C4-2B (cell line): ENCODE results near the gene CHMP1A.
"Not testable (repeated sequence)": the region's sequence is repeated elsewhere in the genome, so short reads cannot be mapped to it uniquely, and the experiment has no call there.

ENCODE experiments used
- H3K27ac ChIP-seq: fragments of 450-650 bp; 2 replicates; pipeline ENCODE4 v1.5.1; 2017
- ZFX ChIP-seq: fragments of 450-650 bp; IDR thresholded peaks from 2 replicates; pipeline ENCODE4 v1.6.1; 2017
- TF ChIP-seq, protein P1 (sequence below): fragments of 450-650 bp; conservative IDR thresholded peaks from 2 replicates; pipeline ENCODE4 v1.5.1; 2017; ENCODE audit warnings: mild to moderate bottlenecking

CHMP1A gene

DNA sequence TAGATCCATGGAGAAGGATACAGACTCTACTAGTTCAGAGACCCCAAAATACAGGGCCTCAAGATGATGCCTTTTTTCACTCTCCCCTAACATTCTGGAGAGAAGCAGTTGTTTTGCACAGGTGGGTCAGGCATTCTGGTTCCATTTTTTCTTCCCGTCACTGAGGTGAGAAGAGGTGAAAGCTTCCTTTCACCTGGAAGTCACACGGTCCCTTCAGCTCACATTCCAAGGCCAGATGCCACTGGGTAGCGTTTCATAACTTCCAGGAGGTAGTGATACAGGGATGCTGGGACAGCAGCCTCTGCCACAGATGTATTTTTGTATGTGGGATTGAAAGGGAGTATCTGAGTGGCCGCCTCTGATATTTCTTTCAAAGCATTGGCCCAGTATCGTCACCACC lies 30.9 kb upstream of the CHMP1A start:
- TF ChIP-seq ZFX, result no peak
- TF ChIP-seq, protein P1, sequence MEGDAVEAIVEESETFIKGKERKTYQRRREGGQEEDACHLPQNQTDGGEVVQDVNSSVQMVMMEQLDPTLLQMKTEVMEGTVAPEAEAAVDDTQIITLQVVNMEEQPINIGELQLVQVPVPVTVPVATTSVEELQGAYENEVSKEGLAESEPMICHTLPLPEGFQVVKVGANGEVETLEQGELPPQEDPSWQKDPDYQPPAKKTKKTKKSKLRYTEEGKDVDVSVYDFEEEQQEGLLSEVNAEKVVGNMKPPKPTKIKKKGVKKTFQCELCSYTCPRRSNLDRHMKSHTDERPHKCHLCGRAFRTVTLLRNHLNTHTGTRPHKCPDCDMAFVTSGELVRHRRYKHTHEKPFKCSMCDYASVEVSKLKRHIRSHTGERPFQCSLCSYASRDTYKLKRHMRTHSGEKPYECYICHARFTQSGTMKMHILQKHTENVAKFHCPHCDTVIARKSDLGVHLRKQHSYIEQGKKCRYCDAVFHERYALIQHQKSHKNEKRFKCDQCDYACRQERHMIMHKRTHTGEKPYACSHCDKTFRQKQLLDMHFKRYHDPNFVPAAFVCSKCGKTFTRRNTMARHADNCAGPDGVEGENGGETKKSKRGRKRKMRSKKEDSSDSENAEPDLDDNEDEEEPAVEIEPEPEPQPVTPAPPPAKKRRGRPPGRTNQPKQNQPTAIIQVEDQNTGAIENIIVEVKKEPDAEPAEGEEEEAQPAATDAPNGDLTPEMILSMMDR, result no peak
- H3K27ac ChIP-seq, result peak overlapping the region; percentile 94; the same call in 1 of the 2 replicates

DNA sequence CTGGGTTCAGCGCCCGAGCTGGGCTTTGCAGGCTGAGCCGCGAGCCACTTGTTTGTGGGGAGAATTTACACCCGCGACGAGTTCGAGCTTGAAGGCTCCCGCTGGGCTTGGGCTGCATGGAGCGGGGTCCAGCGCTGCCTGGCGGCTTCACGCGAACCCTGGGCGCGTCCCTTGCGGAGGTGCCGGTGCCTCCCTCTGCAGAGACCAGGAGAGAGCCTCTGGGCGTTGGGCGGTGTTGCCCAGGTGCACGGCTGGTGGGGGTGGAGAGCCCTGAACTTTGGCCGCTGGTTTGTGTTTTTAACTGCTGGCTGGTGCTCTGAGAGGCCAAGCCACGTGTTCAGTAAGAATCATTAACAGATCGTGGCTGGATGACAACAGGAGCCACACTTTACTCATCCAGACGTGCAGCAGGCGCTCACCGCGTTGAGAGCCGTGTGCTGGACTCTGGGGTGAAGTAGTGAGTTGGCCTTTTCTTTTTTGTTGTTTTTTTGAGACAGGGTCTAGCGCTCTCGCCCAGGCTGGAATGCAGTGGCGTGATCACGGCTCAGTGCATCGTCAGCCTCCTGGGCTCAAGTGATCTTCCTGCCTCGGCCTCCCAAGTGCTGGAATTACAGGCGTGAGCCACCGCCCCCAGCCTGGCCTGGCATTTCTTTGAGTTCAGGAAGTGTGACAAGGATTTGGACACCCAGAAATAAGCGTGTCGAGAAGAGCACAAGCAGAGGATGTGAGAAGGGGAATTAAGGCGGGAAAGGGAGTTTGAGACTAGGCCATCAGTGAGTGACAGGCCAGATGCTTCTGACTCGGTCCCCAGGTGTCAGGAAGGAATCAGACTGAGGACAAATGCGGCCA lies 29.8 kb upstream of the CHMP1A start:
- H3K27ac ChIP-seq, result peak overlapping the region; percentile 94

DNA sequence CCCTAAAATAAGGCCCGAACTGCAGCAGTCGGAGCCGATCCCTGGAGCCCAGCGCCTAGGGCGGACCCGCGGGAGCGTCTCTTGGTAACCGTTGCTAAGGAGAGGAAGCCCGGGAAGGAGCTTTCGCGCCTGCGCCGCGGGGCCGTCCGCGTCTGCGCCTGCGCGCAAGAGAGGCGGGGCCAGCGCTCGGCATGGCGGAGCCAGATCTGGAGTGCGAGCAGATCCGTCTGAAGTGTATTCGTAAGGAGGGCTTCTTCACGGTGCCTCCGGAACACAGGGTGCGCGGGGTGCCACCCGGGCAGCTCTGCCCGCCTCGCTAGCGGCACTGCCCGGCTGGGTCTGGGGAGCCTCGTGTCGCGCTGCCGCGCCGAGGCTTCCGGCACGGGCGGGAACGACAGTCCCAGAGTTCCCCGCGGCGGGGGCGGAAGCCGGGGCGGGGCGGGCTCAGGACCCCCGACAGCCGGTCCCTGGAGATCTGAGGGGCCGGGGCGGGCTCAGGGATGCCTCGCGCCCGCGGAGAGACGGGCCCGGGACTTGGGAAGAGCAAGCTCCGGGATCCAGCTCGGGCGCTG lies 29.1 kb upstream of the CHMP1A start, which contains the start of gene CDK10:
Gene CDK10 (plus strand): TSS at position 170 of the 572 bp plus-strand sequence. CDS start 22 bp downstream, at position 192.
- peak within 1 kb of the TSS; percentile 94 for H3K27ac ChIP-seq
- TF ChIP-seq ZFX, result no peak

More for the DNA sequence above, 29.8 kb upstream of the CHMP1A start:
- TF ChIP-seq ZFX, result no peak
- TF ChIP-seq, protein P1, result no peak

DNA sequence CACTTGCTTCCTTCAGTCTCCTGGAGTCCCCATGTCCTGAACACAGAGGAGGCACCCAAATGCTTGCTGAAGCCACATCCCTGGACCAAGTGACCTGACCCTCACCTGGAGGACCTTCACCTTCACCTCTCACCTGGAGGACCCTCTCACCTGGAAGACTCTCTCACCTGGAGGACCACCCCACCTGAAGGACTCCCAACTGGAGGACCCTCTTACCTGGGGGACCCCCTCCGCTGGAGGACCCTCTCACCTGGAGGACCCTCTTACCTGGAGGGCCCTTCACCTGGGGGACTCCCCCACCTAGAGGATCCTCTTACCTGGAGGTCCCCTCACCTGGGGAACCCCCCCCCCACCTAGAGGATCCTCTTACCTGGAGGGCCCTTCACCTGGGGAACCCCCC lies 28.4 kb upstream of the CHMP1A start:
- no peak overlapping the region; the same call in 1 of the 2 replicates for H3K27ac ChIP-seq
- no peak for TF ChIP-seq ZFX
- TF ChIP-seq, protein P1, result no peak

DNA sequence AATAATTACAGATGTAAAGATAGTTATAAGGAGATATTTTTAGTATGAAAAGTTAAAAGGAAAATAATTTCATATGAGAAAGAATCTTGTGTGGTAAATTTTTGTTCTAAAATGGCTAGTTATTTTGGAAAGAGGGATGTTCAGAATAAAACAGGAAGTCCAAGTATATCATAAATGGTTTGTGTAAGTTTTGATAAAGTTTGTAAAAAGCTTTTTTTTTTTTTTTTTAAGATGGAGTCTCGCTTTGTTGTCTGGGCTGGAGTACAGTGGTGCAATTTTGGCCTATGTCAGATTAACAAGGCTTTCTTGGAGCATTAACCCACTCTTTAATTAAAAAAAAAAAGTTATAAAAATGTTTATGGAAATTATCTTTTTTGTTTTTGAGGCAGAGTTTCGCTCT lies 20.8 kb upstream of the CHMP1A start:
- no peak overlapping the region for H3K27ac ChIP-seq
- TF ChIP-seq, protein P1, result no peak
- TF ChIP-seq ZFX, result no peak

DNA sequence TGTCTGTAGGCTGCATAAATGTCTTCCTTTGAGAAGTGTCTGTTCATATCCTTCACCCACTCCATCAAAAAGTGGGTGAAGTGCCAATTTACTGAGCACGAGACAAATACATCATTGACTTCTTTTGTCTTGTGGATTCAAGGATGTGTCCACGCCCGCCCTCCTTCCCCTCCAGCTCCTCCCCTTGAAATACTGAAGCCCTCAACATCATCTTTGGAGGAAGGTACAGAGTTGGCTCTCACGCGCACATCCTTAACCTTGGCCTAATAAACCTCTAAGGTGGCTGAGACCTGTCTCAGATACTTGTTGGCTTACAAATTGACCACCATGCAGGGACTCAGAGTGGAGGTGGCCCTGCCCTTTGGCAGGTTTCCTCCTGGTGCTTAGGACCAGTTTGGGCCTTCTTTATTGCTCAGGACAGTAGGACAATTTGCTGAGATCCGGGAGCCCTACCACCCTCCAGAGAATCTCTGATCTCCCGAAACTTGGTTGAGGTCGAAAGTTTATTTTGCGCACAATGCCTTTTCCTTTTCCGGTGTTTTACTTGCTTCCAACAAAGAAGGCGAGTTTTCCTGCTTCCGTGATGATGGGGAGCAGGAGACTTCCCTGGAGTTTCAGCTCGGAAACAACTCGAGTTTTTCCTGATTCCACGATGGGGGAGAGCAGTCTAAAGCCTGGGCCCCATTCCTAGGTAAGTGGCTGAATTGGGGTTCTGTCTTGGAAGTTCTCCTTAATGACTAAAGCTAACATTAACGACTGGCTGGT lies 14.9 kb upstream of the CHMP1A start:
- TF ChIP-seq, protein P1, result no peak
- TF ChIP-seq ZFX, result no peak

DNA sequence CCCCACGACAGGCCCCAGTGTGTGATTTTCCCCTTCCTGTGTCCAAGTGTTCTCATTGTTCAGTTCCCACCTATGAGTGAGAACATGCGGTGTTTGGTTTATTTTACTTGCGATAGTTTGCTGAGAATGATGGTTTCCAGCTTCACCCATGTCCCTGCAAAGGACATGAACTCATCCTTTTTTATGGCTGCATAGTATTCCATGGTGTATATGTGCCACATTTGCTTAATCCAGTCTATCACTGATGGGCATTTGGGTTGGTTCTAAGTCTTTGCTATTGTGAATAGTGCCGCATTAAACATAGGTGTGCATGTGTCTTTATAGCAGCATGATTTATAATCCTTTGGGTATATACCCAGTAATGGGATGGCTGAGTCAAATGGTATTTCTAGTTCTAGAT lies 14.1 kb upstream of the CHMP1A start:
- H3K27ac ChIP-seq, result not testable (repeated sequence)

More for the DNA sequence above, 14.9 kb upstream of the CHMP1A start:
- no peak overlapping the region for H3K27ac ChIP-seq
